Hematopoietic multipotent progenitor cell (in vitro differentiated cells): ENCODE data around the gene PRELID1. TPM values are rescaled to one million over a fixed set of nuclear protein-coding genes. Genes with fewer than 3 reads are reported as not detected.
"Not testable (repeated sequence)": the region's sequence is repeated elsewhere in the genome, so short reads cannot be mapped to it uniquely, and the experiment has no call there.

Source experiments
- DNase-seq, 3 donors: peaks; one replicate each; pipeline ENCODE4 v3.0.0-alpha.2; 2011 to 2015; ENCODE audit warnings: low read depth in 2 of 3, low spot score in 2 of 3
- total RNA-seq: library from RNA; depleted of rRNA; stranded (reverse); fragments of >200 nt; gene quantifications from one replicate; pipeline ENCODE4 v1.2.3, GENCODE V29; 2012

The PRELID1 gene
- total RNA-seq, 1 donor, result 105 TPM

- DNase-seq, result no peak
Measured at GRCh38 chr5:177334155-177334551, 30.6 kb downstream of the PRELID1 start.

- DNase-seq, result no peak
Measured at GRCh38 chr5:177334781-177335700, 31.4 kb downstream of the PRELID1 start.

GRCh38 chr5:177335701-177336065, 32.1 kb downstream of the PRELID1 start:
- DNase-seq, result no peak

- DNase-seq, result peak in 2 of 3 donors; percentile 83 to 89
Measured at GRCh38 chr5:177336112-177336511, 32.5 kb downstream of the PRELID1 start.

GRCh38 chr5:177336603-177337494, 33.2 kb downstream of the PRELID1 start:
- no peak for DNase-seq

GRCh38 chr5:177338251-177339106, 34.9 kb downstream of the PRELID1 start:
- DNase-seq, result no peak

GRCh38 chr5:177339107-177339638, 35.6 kb downstream of the PRELID1 start:
- no peak for DNase-seq

- DNase-seq, result not testable (repeated sequence)
Measured at GRCh38 chr5:177343000-177343399, 39.4 kb downstream of the PRELID1 start.

- no peak for DNase-seq
Measured at GRCh38 chr5:177343777-177344176, 40.2 kb downstream of the PRELID1 start.

GRCh38 chr5:177344891-177345290, 41.3 kb downstream of the PRELID1 start:
- no peak for DNase-seq

GRCh38 chr5:177346820-177347219, 43.2 kb downstream of the PRELID1 start:
- DNase-seq, result no peak

- no peak for DNase-seq
Measured at GRCh38 chr5:177347699-177348098, 44.1 kb downstream of the PRELID1 start.

GRCh38 chr5:177349362-177349647, 45.7 kb downstream of the PRELID1 start:
- no peak for DNase-seq

- DNase-seq, result no peak
Measured at GRCh38 chr5:177349762-177350161, 46.2 kb downstream of the PRELID1 start.

- no peak for DNase-seq
Measured at GRCh38 chr5:177350776-177351391, 47.3 kb downstream of the PRELID1 start.

GRCh38 chr5:177351392-177352329, 48.1 kb downstream of the PRELID1 start, which contains the start of gene LMAN2:
Gene LMAN2, minus strand, starts transcription at chr5:177351668. Its CDS starts 21 bp downstream, at chr5:177351647.
- DNase-seq, result peak; percentile 83 to 96 (median 94)

- no peak for DNase-seq
Measured at GRCh38 chr5:177353093-177353492, 49.5 kb downstream of the PRELID1 start.

- no peak for DNase-seq
Measured at GRCh38 chr5:177354256-177354655, 50.7 kb downstream of the PRELID1 start.

- DNase-seq, result no peak
Measured at GRCh38 chr5:177354711-177355110, 51.1 kb downstream of the PRELID1 start.
